Fibroblast of skin of back (primary cell): ENCODE data around the gene STOM.

Experiments used
- DNase-seq: peaks from one replicate; pipeline ENCODE4 v3.0.0-alpha.2; 2013

The STOM gene

DNA sequence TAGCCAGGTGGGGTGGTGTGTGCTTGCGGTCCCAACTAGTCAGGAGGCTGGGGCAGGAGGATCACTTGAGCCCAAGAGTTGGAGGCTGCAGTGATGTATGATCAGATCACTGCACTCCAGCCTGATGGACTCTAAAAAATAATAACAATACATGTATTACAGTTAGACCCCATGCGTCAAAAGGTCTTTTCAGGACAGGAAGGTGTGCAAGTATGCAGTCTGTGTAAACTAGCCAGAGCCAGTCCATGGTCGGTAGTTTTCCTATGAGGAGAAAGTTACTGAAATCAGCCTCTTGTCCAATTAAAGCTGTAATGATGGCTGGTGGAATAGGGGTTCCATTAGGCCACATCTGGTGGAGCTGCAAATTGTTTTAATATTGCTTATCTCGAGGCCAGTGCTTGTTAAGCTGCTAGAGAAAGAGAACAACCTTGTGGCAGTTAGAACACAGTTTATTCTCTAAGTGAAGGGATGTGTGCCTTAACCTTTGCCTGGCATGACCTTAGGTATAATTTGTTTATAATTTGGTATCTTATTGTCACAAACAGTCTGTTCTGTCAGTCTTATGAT is 1.5 kb upstream of the STOM start:
- DNase-seq: no peak

DNA sequence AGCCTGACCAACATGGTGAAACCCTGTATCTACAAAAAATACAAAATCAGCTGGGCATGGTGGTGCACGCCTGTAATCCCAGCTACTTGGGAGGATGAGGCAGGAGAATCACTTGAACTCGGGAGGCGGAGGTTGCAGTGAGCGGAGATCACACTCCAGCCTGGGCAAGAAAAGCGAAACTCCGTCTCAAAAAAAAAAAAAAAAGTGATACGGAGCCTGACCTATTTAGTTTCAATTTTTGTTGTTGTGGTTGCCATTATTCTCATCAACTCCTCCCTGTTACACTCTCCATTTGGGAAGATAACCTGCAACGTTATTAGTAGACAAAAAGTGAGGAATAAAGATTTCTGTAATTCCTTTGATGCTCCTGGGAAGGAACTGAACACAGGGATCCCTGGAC is 1.3 kb downstream of the STOM start:
- no peak for DNase-seq

DNA sequence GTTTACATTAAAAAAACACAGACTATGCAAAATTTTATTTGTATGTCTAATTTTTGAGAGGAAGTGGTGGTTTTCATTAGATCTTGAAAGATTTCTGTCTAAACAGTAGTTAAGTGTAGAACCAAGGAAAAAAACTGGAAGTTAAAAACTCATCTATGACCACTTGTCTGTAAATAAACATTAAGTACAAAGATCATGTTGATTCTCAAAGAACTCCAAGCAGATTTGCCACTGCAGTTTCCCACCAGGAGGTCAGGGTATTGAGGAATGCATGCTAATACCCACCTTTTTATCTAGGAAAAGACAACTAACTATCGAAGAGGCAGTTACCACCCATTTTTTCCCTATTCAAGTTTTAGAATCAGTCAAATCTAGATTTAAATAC is 1.9 kb downstream of the STOM start:
- DNase-seq: no peak

DNA sequence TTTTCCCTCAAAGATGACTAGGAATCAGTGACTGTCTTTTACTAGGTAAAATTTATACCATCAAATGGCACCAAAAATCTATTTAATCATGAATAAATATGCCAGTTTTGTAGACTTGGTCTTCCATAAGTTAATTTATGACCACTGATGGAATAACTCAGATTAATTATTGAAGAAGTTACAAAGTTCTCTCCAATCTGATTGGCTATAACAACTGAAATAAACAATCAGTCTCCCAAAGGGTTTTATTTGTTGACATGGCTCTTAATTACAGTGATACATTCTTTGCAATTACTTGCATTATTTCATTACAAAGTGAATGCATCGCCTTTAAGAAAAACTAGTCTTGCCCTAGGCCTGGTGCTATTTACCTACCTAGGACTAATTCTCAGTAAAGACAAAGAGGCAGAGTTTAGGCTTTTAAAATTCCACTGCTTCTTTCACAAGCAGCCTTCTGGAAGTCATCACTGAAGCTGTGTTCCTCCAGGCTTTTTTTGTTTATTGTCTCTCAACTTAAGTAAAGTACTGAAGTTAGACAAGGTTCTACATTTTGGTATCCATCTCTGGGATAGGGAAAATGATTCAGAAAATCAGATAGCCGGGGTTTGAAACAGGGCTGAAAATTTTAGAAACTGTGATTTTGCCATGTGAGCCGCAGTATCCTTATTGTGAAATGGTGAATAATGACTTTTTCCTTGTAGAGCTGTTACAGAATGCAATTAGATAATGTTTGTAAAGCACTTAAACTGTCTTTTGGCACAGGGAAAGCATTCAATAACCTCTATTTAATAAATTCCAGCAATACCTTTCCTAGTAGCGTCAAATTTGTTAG is 2.5 kb downstream of the STOM start:
- DNase-seq: no peak

DNA sequence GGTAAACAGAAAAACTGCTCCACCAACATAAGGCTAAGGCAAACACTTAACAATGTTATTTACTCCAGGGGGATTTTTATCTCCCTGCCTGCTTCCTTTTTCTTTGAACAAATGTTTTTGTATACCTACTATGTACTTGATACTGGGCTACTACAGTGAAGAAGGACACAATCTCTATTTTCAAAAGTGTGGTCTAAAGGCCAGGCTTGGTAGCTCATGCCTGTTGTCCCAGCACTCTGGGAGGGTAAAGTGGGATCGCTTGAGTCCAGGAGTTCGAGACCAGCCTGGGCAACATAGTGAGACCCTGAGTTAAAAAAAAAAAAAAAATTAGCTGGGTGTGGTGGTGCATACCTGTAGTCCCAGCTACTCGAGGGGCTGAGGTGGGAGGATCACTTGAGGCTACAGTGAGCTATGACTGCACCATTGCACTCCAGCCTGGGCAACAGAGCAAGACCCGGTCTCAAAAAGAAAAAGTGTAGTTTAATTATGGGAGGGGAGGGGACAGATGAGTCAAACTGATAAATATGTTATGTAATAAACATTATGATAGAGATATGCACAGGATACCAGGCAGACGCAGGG is 3.3 kb downstream of the STOM start:
- no peak for DNase-seq

DNA sequence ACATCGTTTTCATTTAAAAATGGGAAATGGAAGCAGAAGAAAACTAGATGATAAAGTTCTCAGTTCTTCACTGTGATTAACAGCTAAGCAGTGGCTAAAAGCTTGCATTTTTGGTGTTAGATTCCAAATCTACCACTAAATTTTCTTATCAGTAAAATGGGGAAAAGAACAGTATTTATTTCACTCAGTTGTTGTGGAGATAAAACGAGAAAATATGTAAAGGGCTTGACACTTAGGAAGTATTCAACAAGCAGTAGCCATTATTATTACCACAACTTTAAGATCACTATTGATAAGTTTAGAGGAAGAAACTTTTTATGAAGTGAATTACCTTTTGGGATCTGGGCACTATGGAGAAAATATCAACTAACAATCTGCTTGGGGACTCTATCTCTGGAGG is 4.5 kb downstream of the STOM start:
- no peak for DNase-seq

DNA sequence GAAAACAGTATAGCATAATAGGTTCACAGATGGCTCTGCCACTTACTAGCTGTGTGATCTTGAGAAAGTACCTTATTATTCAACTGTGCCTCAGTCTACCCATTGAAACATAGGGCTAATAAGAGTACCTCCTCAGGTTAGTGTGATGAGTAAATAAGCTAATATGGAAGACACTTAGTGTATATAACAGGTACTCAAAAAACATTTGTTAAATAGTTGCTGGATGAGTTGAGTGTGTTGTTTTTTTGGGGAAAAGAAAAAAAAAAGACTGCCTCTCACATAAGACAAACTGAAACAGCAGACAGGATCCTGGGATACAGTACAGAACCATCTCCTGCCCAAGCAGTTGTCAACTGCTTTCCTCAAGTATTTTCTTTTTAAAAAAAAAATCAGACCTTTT is 5.2 kb downstream of the STOM start:
- no peak for DNase-seq

DNA sequence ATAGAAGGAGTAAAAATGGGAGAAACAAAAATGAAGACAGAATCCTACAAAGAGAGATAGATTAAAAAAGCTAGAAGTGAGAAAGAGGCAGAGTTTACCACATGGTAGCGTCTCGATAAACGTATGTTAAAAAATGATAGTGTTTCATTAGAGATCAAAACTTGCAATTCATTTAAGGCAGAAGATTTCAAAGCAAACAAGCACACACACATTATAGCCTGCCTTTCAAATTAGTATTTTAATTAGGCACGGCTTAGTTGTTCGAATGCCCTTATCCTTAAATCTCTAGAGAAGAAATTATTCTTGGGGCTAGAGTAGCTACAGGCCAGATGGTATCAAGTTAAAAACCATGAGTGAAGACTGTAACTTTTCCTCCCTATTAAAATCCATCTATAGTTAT is 6.0 kb downstream of the STOM start:
- no peak for DNase-seq

DNA sequence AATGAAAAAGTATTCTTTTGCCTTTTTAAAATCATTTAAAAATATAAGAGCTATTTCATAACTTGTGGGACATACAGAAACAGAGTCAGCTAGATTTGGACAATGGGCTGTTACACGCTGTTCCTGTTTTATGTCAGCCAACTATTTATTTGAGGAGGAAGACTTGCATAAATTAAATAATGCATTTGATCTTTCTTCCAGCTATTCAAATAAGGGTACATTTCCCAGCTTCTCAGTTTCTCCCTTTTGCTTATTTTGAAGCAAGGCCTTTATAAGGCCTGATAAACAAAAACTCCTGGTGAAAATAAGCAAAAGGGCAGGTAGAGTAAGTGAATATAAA is 6.5 kb downstream of the STOM start:
- no peak for DNase-seq

DNA sequence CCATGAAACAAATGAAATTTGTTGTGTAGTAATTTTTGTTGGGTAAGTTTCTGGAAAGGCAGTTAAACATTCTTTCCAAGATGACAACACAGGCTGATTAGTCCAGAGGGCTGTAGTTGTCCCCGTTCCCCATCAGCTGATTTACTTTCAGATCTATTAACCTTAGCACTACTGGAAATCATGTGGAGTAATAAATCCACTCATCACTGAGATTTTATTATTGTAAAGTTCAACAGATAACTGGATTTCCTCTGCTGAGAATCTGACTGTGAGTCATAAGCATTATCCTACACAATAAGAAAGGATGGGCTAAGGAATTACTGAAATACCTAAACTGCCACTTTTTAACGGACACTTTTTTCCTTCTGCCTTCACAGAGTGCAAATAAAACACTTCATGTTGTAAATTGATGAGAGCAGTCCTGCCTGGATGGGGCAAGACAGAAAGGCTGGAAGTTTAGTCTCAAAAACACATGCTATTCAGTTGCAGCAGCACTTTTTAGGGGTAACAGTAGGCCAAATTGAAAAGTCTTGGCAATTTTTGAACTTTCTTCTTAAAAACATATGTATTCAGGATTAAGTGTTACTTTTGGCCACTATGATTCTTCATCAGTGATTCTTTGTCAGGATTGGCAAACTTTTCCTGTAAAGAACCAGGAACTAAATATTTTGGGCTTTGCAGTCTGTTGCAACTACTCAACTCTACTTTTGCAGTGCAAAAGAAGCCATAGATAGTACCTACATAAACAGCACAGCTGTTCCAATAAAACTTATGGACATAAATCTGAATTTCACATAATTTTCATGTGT is 7.0 kb downstream of the STOM start:
- peak; percentile 85 for DNase-seq

DNA sequence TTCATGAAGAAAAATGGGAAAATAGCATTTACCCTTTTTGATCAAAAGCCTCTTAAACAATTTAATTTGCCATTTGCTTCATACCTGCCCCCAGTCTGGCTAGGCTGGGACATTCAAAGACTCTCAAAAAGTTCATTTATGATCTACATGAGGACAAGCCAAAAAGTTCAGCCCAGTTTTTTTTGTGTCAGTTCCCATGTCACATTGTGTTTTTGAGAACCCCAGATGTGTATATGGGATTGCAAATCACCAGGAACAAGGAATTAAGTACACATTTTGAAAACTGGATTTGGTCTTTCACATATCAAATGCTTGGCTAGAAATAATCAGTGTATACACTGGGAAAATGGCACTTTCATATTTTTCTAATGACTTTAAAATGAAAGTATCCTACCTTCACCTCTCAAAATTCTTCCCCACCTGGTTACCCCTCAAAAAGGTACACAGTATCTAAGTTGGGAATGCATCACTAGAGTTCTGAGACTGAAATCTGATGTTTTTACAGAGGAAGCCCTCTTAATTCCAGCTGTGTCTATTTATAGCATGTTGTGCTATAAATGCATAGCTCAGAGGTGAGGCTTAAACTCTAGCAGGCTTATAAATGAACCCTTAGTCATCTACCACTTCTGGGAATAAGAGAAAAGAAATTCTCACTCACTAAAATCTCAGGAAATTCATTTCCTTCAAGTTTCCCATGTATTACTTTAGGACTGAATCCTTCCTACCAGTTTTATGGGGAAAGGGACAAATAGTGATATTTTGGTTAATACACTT is 9.3 kb downstream of the STOM start:
- peak; percentile 92 for DNase-seq

DNA sequence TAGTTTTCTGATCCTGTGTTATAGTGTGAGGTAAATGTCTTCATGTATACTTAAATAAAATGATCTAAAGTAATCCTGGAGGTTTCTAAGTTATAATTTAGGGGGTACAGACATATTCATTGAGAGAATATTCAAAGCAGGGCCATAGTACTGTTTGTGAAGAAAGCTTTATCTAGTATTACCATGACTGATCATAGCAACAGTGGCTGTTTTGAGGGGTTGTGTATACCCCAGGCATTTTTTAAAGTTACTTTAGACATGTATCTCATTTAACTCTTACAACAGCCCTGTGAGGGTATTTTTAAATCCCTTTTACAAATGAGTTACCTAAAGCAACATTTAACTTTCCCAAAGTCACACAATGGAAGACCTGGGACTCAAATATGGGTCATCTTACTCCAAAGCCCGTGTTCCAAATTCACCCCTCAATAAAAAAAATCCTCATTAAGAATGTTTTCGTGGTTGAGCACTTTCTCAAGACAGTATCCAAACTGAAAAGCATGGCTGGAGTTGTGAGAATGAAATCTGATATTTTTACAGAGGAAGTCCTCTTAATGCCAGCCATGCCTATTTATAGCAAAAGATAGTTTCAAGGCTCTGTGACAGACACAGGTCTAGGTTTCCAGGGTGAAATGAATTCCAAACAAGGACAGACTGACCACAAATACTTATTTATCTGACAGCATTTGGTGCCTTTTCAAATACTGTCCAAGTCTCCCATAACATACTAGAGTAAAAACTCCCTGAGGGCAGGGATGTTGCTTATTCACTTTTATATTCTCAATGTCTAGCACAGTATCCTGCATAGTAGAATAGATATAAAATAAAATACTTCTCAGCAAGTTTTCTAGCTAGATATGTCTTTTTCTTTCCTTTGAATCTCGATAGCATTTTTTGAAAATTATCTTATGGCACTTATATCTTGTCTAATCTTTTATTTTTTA is 10.4 kb downstream of the STOM start:
- DNase-seq: peak; percentile 77

DNA sequence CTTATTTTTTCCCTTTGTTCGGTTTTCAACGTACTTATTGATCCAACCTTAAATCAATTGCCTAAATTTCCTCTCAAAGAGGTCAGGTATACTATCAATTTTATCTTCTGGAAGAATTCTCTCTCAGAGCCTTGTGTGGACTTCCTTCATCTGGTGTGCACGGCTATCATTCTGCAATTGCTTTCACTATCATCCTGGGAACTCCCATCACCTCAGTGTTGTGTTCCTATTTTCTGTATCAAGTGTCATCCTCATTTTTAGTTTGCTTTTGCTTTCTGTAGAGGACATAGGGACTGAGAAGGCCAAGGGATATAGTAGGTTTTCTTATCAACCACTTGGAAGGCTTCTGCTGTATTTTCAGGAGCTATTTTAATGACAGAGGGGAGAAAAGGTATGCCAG is 11.3 kb downstream of the STOM start:
- DNase-seq: no peak

DNA sequence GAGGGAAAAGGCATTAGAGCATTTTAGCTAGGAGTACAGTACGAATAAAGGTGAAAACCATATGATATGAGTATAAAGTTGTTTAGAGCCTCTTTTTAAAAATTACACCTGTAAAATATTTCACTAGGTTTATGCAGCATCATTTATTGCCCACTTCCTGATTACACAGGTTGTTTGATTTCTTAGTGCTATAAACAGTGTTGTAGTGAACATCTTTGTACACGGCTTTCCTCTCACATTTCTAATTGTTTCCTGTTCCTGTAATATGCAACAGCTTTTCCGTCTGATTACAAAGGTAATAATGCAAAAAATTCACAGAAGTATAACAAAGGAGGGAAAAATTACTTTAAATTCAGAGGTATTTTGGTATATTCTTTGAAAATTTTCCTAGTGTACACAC is 13.0 kb downstream of the STOM start:
- no peak for DNase-seq

DNA sequence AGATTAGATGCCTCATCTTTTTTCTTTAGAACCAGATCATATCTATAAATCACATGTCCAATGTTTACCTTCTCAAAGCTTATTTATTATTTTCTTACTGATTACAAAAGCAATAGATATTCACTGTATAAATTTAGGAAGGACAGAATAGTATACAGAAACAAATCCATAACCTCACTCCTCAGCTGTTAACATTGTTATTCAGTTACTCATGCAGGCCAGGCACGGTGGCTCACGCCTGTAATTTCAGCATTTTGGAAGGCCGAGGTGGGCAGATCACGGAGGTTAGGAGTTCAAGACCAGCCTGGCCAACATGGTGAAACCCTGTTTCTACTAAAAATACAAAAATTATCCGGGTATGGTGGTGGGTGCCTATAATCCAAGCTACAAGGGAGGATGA is 15.3 kb downstream of the STOM start:
- DNase-seq: no peak

DNA sequence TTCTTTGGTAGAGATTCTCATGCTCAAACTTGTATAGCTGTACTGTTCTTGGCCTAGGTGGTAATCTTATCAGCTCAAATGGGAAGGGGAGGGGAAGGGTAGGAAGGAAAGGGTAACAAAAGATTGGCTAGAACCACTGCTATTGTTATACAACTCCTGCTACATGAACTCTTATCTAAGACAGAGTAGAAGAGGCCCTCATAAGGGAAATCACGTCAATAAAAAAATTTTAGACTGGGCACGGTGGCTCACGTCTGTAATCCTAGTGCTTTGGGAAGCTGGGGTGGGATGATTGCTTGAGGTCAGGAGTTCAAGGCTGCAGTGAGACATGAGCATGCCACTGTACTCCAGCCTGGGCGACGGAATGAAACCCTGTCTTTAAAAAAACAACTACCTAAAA is 15.9 kb downstream of the STOM start:
- no peak for DNase-seq

DNA sequence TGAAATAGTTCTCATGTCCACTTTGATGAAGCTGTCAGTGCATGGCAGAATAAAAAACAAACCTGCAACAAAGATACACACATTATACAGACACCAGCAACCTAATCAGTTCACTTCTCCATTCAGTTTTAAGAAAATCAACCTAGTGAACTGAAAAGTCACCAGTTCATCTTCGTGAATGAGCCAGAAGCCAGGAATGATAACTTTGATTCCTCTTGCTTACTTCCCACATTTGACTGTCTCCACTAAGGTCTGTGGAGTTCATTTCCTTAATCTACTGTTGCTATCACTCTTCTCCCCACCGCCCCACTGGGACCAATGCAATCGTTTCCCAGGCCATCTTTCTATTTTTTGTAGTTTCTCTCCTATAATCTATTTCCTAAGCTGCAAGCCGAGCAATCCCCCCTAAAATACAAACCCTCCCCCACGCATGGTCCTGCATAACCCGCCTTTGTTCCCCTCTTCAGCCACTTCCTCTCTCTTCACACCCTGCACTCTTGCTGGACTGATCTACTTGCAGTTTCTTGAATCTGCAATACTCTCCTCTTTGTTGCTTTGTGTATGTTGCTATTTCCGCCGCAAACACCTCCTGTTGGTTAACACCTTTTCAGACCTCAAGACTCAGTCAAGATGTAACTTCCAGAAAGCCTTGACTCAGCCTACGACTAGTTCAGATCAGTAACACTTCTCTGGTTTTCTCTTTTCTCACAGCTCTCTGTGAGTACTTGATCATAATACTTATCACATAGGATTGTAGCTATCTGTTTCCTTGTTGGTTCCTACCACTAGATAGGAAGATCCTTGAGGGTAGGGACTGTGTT is 16.6 kb downstream of the STOM start:
- DNase-seq: no peak

DNA sequence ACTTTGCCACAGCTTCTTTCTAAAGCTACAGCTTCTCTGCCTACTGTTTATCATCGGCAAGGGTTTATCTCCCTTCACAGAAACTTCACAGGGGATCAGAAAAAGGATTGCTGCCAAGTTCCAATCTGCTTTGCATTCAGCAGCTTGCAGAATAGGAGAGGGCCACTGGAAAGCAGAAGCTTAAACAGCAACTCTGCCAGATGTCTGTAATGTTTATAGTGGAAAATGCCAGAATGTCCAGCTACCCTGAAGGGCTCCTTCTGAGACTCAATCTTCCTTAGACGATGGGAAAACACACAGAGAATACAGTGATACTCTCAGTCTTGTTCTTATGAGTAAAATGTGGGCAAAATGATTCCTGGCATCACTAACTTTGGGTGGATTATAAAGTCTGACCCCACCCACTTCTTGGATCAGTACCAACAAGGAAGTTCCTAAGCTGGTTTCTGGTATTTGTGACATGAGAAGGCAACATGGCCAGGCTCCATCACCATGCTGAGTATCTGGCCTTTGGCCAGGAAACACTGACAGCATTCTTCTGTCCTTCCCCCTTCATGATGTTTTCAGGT is 19.0 kb downstream of the STOM start:
- peak; percentile 97 for DNase-seq

DNA sequence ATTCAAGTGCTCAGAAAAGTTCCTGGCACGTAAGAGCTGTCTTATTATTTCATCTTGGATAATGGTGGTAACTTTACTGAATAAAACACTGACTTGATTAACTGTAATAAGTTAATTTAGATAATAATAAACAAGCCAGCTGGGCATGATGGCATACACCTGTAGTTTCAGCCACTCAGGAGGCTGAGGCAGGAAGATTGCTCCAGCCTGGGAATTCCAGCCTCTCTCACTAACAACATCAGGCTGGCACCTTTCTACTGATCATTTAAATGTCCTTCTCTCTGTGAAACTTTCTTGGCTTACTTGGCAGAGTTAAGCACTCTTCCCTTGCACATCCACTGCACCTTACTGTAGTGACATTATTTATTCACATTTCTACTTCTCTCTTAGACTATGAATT is 20.0 kb downstream of the STOM start:
- DNase-seq: no peak

DNA sequence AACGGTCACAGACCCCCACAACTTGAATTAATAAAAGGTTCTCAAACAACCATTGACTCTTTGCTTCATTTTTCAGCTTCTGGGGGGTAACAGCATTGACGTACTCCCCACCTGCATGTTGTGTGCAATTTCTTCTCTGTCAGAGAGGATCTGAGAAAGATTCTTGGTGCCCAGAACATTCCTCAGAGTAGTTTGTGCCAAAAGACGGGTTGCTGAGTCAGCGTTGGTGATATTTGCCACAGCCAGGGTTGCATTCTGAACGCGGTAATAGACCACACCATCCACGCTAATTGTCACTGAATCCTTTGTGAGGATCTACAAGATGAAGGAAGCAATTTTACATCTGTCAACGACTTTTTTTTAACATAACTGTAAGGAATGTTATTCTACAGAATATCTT is 21.0 kb downstream of the STOM start:
- DNase-seq: no peak
